Measurements from ENCODE around the gene FCN3.

FCN3 gene

DNA sequence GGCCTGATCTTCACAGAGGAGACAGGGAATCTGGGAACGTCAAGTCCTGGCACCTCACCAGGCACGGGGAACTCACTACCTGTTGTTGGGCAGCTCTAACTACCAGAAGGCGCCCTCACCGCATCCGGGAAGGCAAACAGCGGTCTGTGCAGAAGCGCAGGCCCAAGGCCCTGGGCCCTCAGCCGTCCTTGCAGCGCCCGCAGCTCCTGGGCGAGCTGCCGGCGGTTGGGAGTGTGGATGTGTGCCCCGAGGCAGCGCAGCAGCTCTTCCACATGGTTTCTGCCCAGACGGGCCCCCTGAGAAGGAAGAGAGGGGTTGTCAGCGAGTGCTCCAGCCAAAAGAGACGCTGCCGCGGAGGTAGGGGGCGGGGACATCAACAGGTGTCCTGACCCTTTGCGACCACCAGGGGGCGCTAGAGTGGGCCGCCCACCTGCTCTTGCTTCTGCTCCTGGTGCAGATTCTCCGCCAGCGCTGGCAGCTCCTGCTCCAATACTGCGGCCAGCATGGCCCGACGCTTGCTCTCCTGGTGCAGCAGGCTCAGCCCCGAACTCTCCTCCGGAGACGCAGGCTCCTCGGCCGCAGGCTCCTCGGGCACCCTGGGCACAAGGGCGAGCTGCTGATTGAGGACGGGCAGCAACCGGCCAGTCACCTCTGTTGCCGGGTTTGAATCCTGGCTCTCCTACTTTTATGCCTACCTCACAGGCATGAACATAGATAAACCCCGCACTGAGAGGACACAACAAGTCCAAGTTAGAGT is 17.2 kb downstream of the FCN3 start:
- peak; percentile 77 for DNase-seq (ENCODE audit: low read depth)
- no peak overlapping the region for H3K4me3 ChIP-seq (ENCODE audit: low read depth, low read length)
- TF ChIP-seq, protein P1, sequence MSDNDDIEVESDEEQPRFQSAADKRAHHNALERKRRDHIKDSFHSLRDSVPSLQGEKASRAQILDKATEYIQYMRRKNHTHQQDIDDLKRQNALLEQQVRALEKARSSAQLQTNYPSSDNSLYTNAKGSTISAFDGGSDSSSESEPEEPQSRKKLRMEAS (IDR thresholded peaks at IDR 0.05; ENCODE audit: low read depth, low read length): peak; percentile 81
- peak; percentile 63 for TF ChIP-seq MYC (IDR thresholded peaks at IDR 0.05; ENCODE audit: low read depth, low read length)
- TF ChIP-seq, protein P2, sequence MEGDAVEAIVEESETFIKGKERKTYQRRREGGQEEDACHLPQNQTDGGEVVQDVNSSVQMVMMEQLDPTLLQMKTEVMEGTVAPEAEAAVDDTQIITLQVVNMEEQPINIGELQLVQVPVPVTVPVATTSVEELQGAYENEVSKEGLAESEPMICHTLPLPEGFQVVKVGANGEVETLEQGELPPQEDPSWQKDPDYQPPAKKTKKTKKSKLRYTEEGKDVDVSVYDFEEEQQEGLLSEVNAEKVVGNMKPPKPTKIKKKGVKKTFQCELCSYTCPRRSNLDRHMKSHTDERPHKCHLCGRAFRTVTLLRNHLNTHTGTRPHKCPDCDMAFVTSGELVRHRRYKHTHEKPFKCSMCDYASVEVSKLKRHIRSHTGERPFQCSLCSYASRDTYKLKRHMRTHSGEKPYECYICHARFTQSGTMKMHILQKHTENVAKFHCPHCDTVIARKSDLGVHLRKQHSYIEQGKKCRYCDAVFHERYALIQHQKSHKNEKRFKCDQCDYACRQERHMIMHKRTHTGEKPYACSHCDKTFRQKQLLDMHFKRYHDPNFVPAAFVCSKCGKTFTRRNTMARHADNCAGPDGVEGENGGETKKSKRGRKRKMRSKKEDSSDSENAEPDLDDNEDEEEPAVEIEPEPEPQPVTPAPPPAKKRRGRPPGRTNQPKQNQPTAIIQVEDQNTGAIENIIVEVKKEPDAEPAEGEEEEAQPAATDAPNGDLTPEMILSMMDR (IDR thresholded peaks at IDR 0.05; ENCODE audit: low read depth, low read length): peak; percentile 69
- TF ChIP-seq POLR2A (IDR thresholded peaks at IDR 0.05; ENCODE audit: extremely low read depth, insufficient read length): no peak

DNA sequence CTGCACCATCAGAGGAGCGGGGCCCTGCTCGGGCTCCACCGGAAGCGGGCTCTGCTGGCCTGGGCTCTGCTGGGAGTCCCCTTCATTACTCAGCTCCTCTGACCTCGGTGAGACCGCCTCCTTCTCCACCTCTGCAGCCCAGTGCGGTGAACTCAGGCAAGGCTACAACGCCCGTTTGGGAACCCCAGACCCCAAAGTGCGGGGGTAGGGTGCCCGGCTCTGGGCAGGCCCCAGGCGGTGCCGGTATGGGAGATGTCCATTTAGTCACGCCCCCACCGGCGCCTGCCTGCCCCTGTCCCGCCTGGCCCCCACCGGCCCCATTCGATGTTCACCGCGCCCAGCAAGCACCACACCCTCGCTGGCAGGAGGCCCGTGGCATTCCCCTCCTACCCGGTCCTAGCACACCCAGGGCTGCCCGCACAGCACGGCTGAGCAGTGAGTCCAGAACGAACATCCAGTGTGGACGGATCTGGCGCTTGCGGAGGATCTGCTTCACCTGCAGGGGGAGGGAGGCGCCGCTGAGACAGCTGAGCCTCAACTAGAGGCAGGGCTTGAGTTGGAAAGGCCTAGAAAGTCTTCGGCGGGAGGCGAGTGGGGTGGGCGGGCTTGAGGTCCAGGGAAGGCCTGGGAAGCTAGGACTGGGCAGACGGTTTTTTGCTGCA is 17.9 kb downstream of the FCN3 start:
- no peak overlapping the region for H3K4me3 ChIP-seq (ENCODE audit: low read depth, low read length)
- no peak for DNase-seq (ENCODE audit: low read depth)
- TF ChIP-seq POLR2A (IDR thresholded peaks at IDR 0.05; ENCODE audit: extremely low read depth, insufficient read length) (no peak), MYC (IDR thresholded peaks at IDR 0.05; ENCODE audit: low read depth, low read length) (no peak)
- TF ChIP-seq, protein P2 (IDR thresholded peaks at IDR 0.05; ENCODE audit: low read depth, low read length): no peak
- TF ChIP-seq, protein P1 (IDR thresholded peaks at IDR 0.05; ENCODE audit: low read depth, low read length): no peak

DNA sequence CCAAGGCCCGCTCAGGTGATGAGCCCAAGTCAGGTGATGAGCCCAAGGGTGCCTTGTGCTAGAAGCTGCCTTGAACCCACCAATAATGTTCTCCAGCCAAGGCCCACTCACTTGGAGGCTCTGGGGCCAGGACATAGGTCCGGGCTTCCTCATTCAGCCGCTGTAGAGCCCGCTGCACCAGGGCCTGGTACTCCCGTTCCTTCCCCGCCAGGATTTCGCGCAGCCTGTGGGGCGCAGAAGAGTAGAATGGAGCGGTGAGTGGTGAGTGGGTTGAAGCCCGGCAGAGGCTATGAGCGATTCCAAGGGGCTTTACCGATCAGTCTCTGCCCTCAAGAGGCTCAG is 18.4 kb downstream of the FCN3 start:
- TF ChIP-seq, protein P1 (IDR thresholded peaks at IDR 0.05; ENCODE audit: low read depth, low read length): no peak
- TF ChIP-seq MYC (IDR thresholded peaks at IDR 0.05; ENCODE audit: low read depth, low read length) (no peak), POLR2A (IDR thresholded peaks at IDR 0.05; ENCODE audit: extremely low read depth, insufficient read length) (no peak)
- TF ChIP-seq, protein P2 (IDR thresholded peaks at IDR 0.05; ENCODE audit: low read depth, low read length): no peak
- DNase-seq (ENCODE audit: low read depth): no peak
- no peak overlapping the region for H3K4me3 ChIP-seq (ENCODE audit: low read depth, low read length)

DNA sequence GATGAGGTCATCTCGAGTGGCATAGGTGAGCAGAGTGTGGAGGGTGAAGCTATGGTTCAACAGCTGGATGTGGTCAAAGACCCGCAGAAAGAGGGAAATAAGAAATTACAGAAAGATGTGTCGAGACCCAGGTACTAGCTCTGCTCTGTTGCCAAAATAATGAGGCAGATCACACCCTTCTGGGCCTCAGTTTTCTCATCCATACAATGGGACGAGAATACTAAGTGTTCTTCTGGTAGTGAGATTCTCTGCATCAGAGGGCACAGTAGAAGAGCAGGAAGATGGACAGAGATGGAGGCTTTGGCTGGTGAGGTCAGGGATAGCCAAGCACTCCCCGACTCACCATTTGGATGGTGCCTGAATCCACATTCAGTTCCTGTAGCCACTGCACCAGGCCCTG is 18.9 kb downstream of the FCN3 start:
- no peak for DNase-seq (ENCODE audit: low read depth)
- no peak overlapping the region for H3K4me3 ChIP-seq (ENCODE audit: low read depth, low read length)
- TF ChIP-seq, protein P2 (IDR thresholded peaks at IDR 0.05; ENCODE audit: low read depth, low read length): no peak
- TF ChIP-seq, protein P1 (IDR thresholded peaks at IDR 0.05; ENCODE audit: low read depth, low read length): no peak
- TF ChIP-seq MYC (IDR thresholded peaks at IDR 0.05; ENCODE audit: low read depth, low read length) (no peak), POLR2A (IDR thresholded peaks at IDR 0.05; ENCODE audit: extremely low read depth, insufficient read length) (no peak)

DNA sequence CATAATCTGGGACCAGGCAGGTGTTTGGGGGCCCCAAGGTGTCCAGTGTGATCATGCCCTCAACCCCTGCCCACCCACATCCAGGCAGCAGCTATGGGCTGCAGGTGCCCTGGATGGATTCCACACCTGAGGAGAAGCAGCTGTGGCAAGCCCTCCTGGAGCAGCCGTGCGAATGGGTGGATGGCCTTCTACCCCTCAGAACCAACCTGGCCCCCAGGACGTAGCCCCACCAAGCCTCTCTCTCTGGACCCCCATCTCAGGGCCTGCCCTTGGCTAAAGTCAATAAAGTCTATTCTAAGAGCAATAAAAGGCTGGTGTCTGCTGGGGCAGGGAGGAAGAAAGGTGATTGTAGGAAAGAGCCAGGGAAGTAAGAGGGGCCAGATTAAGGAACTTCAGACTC is 21.0 kb downstream of the FCN3 start:
- no peak for TF ChIP-seq MYC (IDR thresholded peaks at IDR 0.05; ENCODE audit: low read depth, low read length)
- TF ChIP-seq, protein P1 (IDR thresholded peaks at IDR 0.05; ENCODE audit: low read depth, low read length): no peak
- no peak for TF ChIP-seq POLR2A (IDR thresholded peaks at IDR 0.05; ENCODE audit: extremely low read depth, insufficient read length)
- TF ChIP-seq, protein P2 (IDR thresholded peaks at IDR 0.05; ENCODE audit: low read depth, low read length): no peak
- H3K4me3 ChIP-seq (ENCODE audit: low read depth, low read length): no peak overlapping the region
- DNase-seq (ENCODE audit: low read depth): no peak
